Ectodermal cell (in vitro differentiated cells): ENCODE data around the gene PLP2. TPM values are rescaled to one million over a fixed set of nuclear protein-coding genes. Genes with fewer than 3 reads are reported as not detected.
A peak's percentile ranks its signal among the peaks of the same experiment; 100 is the strongest.
"Not testable (repeated sequence)": the region's sequence is repeated elsewhere in the genome, so short reads cannot be mapped to it uniquely, and the experiment has no call there.

Experiments
- H3K27ac ChIP-seq: 2 replicates; pipeline ENCODE4 v1.7.0; 2013; ENCODE audit warnings: mild to moderate bottlenecking, low read depth, low read length; ENCODE audit not compliant: insufficient read depth, poor library complexity, severe bottlenecking
- H3K27me3 ChIP-seq: 2 replicates; pipeline ENCODE4 v1.7.0; 2013; ENCODE audit warnings: mild to moderate bottlenecking, low read length; ENCODE audit not compliant: insufficient read depth, control insufficient read depth, poor library complexity, severe bottlenecking
- H3K36me3 ChIP-seq: one replicate; pipeline ENCODE4 v1.7.0; 2013; ENCODE audit warnings: low read length; ENCODE audit not compliant: control insufficient read depth, insufficient read depth
- H3K4me1 ChIP-seq: one replicate; pipeline ENCODE4 v1.7.0; 2013; ENCODE audit warnings: low read length; ENCODE audit not compliant: control insufficient read depth, insufficient read depth
- H3K4me3 ChIP-seq: 2 replicates; pipeline ENCODE4 v1.7.0; 2013; ENCODE audit warnings: low read depth, low read length, control low read depth; ENCODE audit not compliant: insufficient read depth
- H3K9me3 ChIP-seq: 2 replicates; pipeline ENCODE4 v1.7.0; 2013; ENCODE audit warnings: mild to moderate bottlenecking, low read length, moderate library complexity; ENCODE audit not compliant: control insufficient read depth
- WGBS, 2 experiments: methylation state at CpG; one replicate each; pipeline ENCODE4 v1.1.7; 2013; ENCODE audit warnings: missing lambda C conversion rate in 2 of 2; 5-methylcytosine and 5-hydroxymethylcytosine counted together
- polyA plus RNA-seq, 4 experiments: library from polyadenylated mRNA; stranded (reverse); fragments of 50-300 nt; gene quantifications; one replicate each; pipeline ENCODE4 v1.2.3, GENCODE V29; 2013

PLP2 gene, protein sequence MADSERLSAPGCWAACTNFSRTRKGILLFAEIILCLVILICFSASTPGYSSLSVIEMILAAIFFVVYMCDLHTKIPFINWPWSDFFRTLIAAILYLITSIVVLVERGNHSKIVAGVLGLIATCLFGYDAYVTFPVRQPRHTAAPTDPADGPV
- polyA plus RNA-seq (2013, experiment 1 of 4): 2.4 TPM
- polyA plus RNA-seq (2013, experiment 2 of 4): 2.4 TPM
- polyA plus RNA-seq (2013, experiment 3 of 4): 2.9 TPM
- polyA plus RNA-seq (2013, experiment 4 of 4): 3.0 TPM

DNA sequence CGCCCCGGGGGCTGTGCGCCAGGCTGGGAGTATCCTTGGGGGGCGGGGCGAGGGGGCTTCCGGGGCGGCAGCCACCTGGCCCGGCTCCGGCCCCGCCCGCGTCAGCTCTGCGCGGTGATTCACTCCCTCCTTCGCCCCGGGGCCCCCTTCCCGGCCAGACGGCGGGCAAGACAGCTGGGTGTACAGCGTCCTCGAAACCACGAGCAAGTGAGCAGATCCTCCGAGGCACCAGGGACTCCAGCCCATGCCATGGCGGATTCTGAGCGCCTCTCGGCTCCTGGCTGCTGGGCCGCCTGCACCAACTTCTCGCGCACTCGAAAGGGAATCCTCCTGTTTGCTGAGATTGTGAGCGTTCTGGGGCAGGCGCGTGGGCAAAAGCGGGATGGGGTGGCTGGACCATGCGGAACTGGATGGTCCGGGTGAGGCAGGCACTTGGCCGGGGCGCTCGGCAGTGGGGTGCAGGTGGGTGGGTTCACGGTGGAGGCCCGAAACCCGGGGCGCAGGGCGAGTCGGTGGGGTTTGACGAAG lies at the start of gene PLP2:
Gene PLP2, plus strand, starts transcription at position 147 of the 528 bp plus-strand sequence. Its CDS starts 103 bp downstream, at position 250.
- H3K27me3 ChIP-seq: peaks cover 48% of the 10 kb centered on the region
- no peaks in the 10 kb centered on the region for H3K9me3 ChIP-seq
- 2 to 3% methylated on average over 46 of the region's 46 CpGs for WGBS, 2 experiments
- H3K4me3 ChIP-seq: peak within 1 kb of the TSS; percentile 22
- no peaks in the 10 kb centered on the region for H3K4me1 ChIP-seq
- H3K36me3 ChIP-seq: no peaks in the 10 kb centered on the region
- H3K27ac ChIP-seq: no peak within 1 kb of the TSS

DNA sequence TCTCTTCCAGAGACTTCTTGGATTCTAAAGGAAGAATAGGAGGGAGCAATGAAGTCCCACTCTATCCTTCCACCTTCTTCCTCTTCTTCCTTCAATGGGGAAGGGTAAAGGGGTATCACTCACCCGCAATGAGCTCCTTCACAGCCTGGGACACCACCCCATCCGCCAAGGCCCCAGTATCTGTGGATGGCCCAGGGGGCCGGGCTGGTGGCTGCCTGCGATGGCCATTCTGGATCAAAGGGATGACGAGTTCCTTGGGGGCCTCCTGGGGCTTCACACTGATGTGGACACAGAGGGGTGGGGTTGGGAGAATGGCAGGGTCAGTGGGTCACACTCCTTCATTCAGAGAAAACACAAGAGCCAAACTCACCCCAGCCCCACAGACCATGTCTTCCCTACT lies 49.2 kb upstream of the PLP2 start:
- Histone ChIP-seq H3K36me3 (no peaks in the 10 kb centered on the region), H3K9me3 (no peaks in the 10 kb centered on the region), H3K4me1 (no peaks in the 10 kb centered on the region), H3K27me3 (no peaks in the 10 kb centered on the region), H3K4me3 (peak overlapping the region; percentile 73), H3K27ac (no peak overlapping the region)
- WGBS, 2 experiments: 81 to 92% methylated on average over 4 to 5 of the region's 5 CpGs

DNA sequence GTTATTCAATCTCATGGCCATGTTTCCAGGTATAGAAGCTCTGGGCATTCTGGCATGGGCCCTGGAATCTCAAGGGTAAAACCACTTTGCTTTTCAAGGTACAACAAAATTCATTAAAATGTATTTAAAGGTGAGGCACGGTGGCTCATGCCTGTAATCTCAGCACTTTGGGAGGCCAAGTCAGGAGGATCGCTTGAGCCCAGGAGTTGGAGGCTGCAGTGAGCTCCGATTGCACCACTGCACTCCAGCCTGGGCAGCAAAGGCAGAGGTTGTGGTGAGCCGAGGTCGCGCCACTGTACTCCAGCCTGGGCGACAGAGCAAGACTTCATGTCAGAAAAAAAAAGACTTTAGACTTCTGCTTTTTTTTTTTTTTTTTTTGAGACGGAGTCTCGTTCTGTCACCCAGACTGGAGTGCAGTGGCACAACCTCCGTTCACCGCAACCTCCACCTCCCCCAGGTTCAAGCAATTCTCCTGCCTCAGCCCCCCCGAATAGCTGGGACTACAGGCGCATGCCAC lies 43.9 kb upstream of the PLP2 start:
- not testable (repeated sequence) for H3K36me3 ChIP-seq, H3K9me3 ChIP-seq, H3K27me3 ChIP-seq, H3K27ac ChIP-seq, H3K4me3 ChIP-seq, H3K4me1 ChIP-seq
- 87 to 89% methylated on average over 11 to 13 of the region's 13 CpGs for WGBS, 2 experiments

DNA sequence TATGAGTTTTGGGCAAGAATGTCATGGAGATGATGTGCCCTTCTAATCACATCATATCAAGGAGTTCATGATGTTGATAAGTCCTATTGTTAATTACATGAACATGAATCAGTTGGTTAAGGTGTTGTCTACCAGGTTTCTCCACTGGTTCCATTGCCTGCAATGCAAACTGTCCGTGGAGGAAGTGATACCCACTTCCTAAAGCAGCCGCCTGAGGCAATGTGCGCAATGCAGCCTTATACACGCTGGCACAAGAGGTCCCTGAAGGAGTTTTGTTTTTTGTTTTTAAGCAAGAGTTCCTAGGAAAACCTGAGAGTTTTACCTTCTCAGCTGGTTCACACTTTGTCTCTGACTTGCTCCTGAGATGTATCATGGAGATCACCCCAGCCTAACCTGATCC lies 42.3 kb upstream of the PLP2 start:
- Histone ChIP-seq H3K27ac (no peak overlapping the region), H3K9me3 (no peaks in the 10 kb centered on the region), H3K4me3 (no peak overlapping the region), H3K27me3 (no peaks in the 10 kb centered on the region), H3K36me3 (no peaks in the 10 kb centered on the region), H3K4me1 (no peaks in the 10 kb centered on the region)
- WGBS, 2 experiments: 86 to 90% methylated on average over 4 of the region's 4 CpGs

DNA sequence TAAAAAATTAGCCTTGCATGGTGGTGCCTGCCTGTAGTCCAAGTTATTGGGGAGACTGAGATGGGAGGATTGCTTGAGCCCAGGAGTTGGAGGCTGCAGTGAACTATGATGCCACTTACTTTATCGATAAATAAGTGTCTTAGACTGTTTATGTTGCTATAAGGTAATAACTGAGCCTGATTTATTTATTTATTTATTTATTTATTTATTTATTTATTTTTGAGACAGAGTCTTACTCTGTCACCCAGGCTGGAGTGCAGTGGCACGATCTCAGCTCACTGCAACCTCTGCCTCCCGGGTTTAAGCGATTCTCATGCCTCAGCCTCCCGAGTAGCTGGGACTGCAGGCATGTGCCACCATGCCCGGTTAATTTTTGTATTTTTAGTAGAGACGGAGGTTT lies 39.4 kb upstream of the PLP2 start:
- not testable (repeated sequence) for H3K4me1 ChIP-seq, H3K9me3 ChIP-seq, H3K27ac ChIP-seq, H3K36me3 ChIP-seq, H3K4me3 ChIP-seq, H3K27me3 ChIP-seq
- 91 to 95% methylated on average over 6 of the region's 7 CpGs for WGBS, 2 experiments

DNA sequence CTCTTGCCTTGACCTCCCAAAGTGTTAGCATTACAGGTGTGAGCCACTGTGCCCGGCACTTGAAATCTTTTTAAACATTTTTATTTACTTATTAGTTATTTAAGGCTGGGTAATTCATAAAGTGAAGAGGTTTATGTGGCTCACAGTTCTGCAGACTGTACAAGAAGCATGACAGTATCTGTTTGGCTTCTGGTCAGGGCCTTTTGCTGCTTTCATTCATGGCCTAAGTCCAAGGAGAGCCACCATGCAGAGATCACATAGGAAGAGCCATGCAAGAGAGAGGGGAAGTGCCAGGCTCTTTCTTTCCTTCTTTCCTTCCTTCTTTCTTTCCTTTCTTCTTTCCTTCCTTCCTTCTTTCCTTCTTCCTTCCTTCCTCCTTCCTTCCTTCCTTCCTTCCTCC lies 37.9 kb upstream of the PLP2 start:
- H3K27me3 ChIP-seq: no peaks in the 10 kb centered on the region
- H3K4me1 ChIP-seq: no peaks in the 10 kb centered on the region
- no peaks in the 10 kb centered on the region for H3K36me3 ChIP-seq
- WGBS, 2 experiments: no CpG with 5 or more reads among the region's 1 CpG
- H3K9me3 ChIP-seq: no peaks in the 10 kb centered on the region
- H3K4me3 ChIP-seq: no peak overlapping the region
- H3K27ac ChIP-seq: no peak overlapping the region

DNA sequence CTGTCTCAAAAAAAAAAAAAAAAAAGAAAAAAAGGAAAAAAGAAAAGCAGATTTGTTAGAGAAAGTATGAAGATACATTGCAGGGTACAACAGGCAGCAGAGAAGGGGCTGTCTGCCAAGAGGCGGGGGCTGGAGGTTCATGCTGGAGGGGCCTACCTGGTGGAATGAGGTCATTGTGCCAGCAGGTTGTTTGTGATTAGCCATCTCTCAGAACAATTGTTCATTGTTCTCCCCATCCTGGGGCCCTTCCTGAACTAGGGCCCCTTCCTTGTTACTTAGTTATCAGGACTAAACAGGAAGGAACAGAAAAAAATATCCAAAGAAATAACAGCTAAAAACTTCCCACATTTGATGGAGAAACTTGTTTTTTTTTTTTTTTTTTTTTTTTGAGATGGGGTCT lies 34.2 kb upstream of the PLP2 start:
- no peak overlapping the region for H3K27ac ChIP-seq
- no peaks in the 10 kb centered on the region for H3K9me3 ChIP-seq
- no peaks in the 10 kb centered on the region for H3K36me3 ChIP-seq
- H3K4me1 ChIP-seq: no peaks in the 10 kb centered on the region
- 94 to 100% methylated on average over 1 of the region's 1 CpG for WGBS, 2 experiments
- H3K27me3 ChIP-seq: no peaks in the 10 kb centered on the region
- no peak overlapping the region for H3K4me3 ChIP-seq

DNA sequence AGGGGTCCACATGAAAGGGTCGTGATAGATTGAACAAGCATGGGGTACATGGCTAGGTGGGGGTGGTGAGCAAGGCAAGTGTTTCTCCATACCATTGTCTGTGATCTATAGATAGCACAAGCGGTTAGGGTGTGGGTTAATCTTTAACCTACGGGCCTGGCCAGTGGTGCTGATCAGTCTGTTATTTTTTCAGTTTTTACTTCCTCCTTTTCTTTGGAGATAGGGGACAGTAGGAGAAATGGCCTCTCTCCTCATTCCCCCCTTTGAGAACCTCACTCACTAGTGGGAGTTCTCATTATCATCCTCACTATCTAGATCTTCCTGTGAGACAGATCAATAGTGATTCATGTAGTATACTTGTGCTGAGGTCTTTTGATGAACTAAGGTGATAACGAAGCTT lies 32.0 kb upstream of the PLP2 start:
- Histone ChIP-seq H3K4me3 (no peak overlapping the region), H3K9me3 (no peaks in the 10 kb centered on the region), H3K4me1 (no peaks in the 10 kb centered on the region), H3K27ac (no peak overlapping the region), H3K36me3 (no peaks in the 10 kb centered on the region), H3K27me3 (no peaks in the 10 kb centered on the region)
- WGBS, 2 experiments: 88 to 92% methylated on average over 2 to 3 of the region's 4 CpGs

DNA sequence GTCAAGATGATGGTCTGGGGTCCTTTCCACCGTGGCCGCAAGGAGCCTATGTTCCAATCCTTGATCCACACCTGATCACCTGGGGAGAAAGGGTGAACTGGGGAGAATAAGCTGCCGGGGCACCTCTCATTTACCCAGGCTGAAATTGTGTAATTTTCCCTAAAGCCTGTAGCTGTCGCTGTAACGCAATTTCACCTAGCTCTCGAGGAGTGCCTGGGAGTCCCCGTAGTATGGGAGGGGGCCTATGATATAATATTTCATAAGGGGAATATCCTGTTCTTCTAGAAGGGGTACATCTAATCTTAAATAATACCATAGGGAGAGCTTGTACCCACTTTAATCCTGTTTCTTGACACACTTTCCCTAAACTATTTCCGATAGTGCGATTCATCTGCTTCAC lies 29.4 kb upstream of the PLP2 start:
- 30 to 51% methylated on average over 6 to 8 of the region's 9 CpGs for WGBS, 2 experiments
- not testable (repeated sequence) for H3K4me3 ChIP-seq, H3K27me3 ChIP-seq, H3K9me3 ChIP-seq, H3K27ac ChIP-seq, H3K36me3 ChIP-seq, H3K4me1 ChIP-seq

DNA sequence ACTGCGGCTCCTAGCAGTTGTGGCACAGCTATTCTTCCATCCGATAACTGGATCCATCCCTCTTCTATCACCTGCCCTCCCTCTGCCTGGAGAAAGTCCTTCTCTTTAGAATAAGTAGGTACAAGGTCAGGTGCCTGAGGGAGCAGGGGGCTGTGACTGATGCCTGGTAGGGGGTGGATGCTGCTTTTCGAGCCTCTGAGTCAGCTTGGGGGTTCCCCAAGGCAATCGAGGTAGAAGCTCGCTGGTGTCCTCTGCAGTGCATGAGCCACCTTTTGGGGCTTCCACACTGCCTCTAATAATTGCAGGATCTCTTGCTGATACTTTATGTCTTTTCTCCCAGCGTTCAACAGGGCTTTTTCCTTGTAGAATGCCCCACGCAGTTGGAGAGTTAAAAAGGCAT lies 28.5 kb upstream of the PLP2 start:
- not testable (repeated sequence) for H3K4me3 ChIP-seq, H3K27ac ChIP-seq, H3K27me3 ChIP-seq, H3K36me3 ChIP-seq, H3K4me1 ChIP-seq, H3K9me3 ChIP-seq
- 80 to 89% methylated on average over 6 to 7 of the region's 7 CpGs for WGBS, 2 experiments
